IMR-90 (cell line): Measurements from ENCODE around the gene SLFN12L. TPM values are rescaled to one million over a fixed set of nuclear protein-coding genes. Genes with fewer than 3 reads are reported as not detected.

Experiments used
- ATAC-seq: fragments of 200-7000 bp; cut with Tn5 transposase; 2 replicates; pipeline ENCODE4 v1.9.1; 2020; ENCODE audit warnings: low read depth, mild to moderate bottlenecking, moderate library complexity
- BruUV-seq: library from RNA; stranded (reverse); fragments of 400-500 nt; replicated peaks from 2 replicates; lab custom pipeline; 2021; lab: Mats Ljungman, UMichigan
- CTCF ChIA-PET: fragments of 300-600 bp; formaldehyde crosslinking; extraction: SDS; loops from one replicate; lab custom pipeline; 2021; ENCODE audit warnings: antibody characterized with exemption; lab: Yijun Ruan, JAX
- POLR2A ChIA-PET: fragments of 300-600 bp; sonication (Branson Sonifier 250); formaldehyde crosslinking; loops from one replicate; lab custom pipeline; 2022; ENCODE audit warnings: antibody characterized with exemption; ENCODE audit not compliant: unreplicated experiment; lab: Charles Lee
- DNase-seq: peaks from one replicate; pipeline ENCODE4 v3.0.0; 2013
- H2AFZ ChIP-seq: replicated peaks from 2 replicates; pipeline ENCODE3; 2013; ENCODE audit warnings: low read length, mild to moderate bottlenecking; ENCODE audit not compliant: poor library complexity
- H2AK5ac ChIP-seq: 2 replicates; pipeline ENCODE4 v1.6.1; 2013; ENCODE audit warnings: low read depth, low read length, inconsistent platforms
- H2AK9ac ChIP-seq: replicated peaks from 2 replicates; pipeline ENCODE3; 2013; ENCODE audit warnings: mild to moderate bottlenecking, low read depth, low read length, moderate library complexity; ENCODE audit not compliant: poor library complexity
- H2BK120ac ChIP-seq: 2 replicates; pipeline ENCODE4 v1.6.1; 2013; ENCODE audit warnings: low read depth, low read length, inconsistent platforms
- H2BK15ac ChIP-seq: 3 replicates; pipeline ENCODE4 v1.6.1; 2013; ENCODE audit warnings: low read depth, low read length, inconsistent platforms
- H2BK20ac ChIP-seq: 2 replicates; pipeline ENCODE4 v1.6.1; 2013; ENCODE audit warnings: low read depth, mild to moderate bottlenecking, inconsistent platforms, low read length, moderate library complexity
- H2BK5ac ChIP-seq: 2 replicates; pipeline ENCODE4 v1.6.1; 2013; ENCODE audit warnings: mild to moderate bottlenecking, low read depth, low read length, inconsistent platforms; ENCODE audit not compliant: poor library complexity, severe bottlenecking
- H3K14ac ChIP-seq: replicated peaks from 2 replicates; pipeline ENCODE4 v1.6.1; 2013; ENCODE audit warnings: low read depth, low read length, inconsistent platforms
- H3K18ac ChIP-seq: 2 replicates; pipeline ENCODE4 v1.6.1; 2013; ENCODE audit warnings: low read depth, low read length, control low read depth
- H3K23ac ChIP-seq: 2 replicates; pipeline ENCODE4 v1.6.1; 2013; ENCODE audit warnings: low read depth, low read length, inconsistent platforms
- H3K27ac ChIP-seq: 2 replicates; pipeline ENCODE4 v1.5.1; 2013; ENCODE audit warnings: mild to moderate bottlenecking, control low read depth, low read length; ENCODE audit not compliant: insufficient read depth
- H3K27me3 ChIP-seq: 2 replicates; pipeline ENCODE4 v1.6.1; 2013; ENCODE audit warnings: low read length; ENCODE audit not compliant: control insufficient read depth, insufficient read depth
- H3K36me3 ChIP-seq: 2 replicates; pipeline ENCODE4 v1.6.1; 2013; ENCODE audit warnings: low read length, mixed read lengths; ENCODE audit not compliant: control insufficient read depth, insufficient read depth
- H3K4ac ChIP-seq: 2 replicates; pipeline ENCODE4 v1.6.1; 2013; ENCODE audit warnings: low read depth, low read length, inconsistent platforms
- H3K4me1 ChIP-seq: 2 replicates; pipeline ENCODE4 v1.6.1; 2013; ENCODE audit warnings: low read length, mixed read lengths; ENCODE audit not compliant: control insufficient read depth, insufficient read depth
- H3K4me2 ChIP-seq: 2 replicates; pipeline ENCODE4 v1.6.1; 2013; ENCODE audit warnings: low read depth, mild to moderate bottlenecking, control low read depth, low read length, moderate library complexity
- H3K4me3 ChIP-seq: 2 replicates; pipeline ENCODE4 v1.5.1; 2013; ENCODE audit warnings: low read depth, mild to moderate bottlenecking, control low read depth, low read length, moderate library complexity; ENCODE audit not compliant: insufficient read depth
- H3K56ac ChIP-seq: 2 replicates; pipeline ENCODE4 v1.6.1; 2013; ENCODE audit warnings: low read length, inconsistent platforms; ENCODE audit not compliant: insufficient read depth; ENCODE audit errors: extremely low read depth
- H3K79me1 ChIP-seq, 2 experiments: 2 replicates each; pipeline ENCODE4 v1.6.1; 2013; ENCODE audit warnings: low read length in 2 of 2, inconsistent platforms in 1 of 2, low read depth in 1 of 2
- H3K9ac ChIP-seq: 2 replicates; pipeline ENCODE4 v1.6.1; 2013; ENCODE audit warnings: low read depth, low read length, control low read depth
- H3K9me1 ChIP-seq: 2 replicates; pipeline ENCODE4 v1.6.1; 2013; ENCODE audit warnings: low read length, inconsistent platforms; ENCODE audit not compliant: insufficient read depth
- H3K9me3 ChIP-seq: 2 replicates; pipeline ENCODE4 v1.6.1; 2013; ENCODE audit warnings: low read length; ENCODE audit not compliant: control insufficient read depth, insufficient read depth
- H4K20me1 ChIP-seq: 2 replicates; pipeline ENCODE4 v1.6.1; 2013; ENCODE audit warnings: low read length, inconsistent platforms; ENCODE audit not compliant: insufficient read depth
- H4K5ac ChIP-seq: 2 replicates; pipeline ENCODE4 v1.6.1; 2013; ENCODE audit warnings: mild to moderate bottlenecking, low read depth, low read length, control low read depth
- H4K8ac ChIP-seq, 2 experiments: 2 replicates each; pipeline ENCODE4 v1.6.1; 2013; ENCODE audit warnings: low read depth in 2 of 2, low read length in 2 of 2, control low read depth in 1 of 2, inconsistent platforms in 1 of 2
- H4K91ac ChIP-seq: 2 replicates; pipeline ENCODE4 v1.6.1; 2013; ENCODE audit warnings: low read depth, low read length, inconsistent platforms; ENCODE audit not compliant: insufficient read depth
- BHLHE40 ChIP-seq: fragments of 150-350 bp; IDR thresholded peaks from 2 replicates; pipeline ENCODE4 v1.6.1; 2016; ENCODE audit warnings: mild to moderate bottlenecking, low read depth, low read length
- CEBPB ChIP-seq: IDR thresholded peaks from 2 replicates; pipeline ENCODE4 v1.6.1; 2012; ENCODE audit warnings: low read depth, low read length, improper control_type of control experiment
- FOS ChIP-seq: fragments of 150-350 bp; IDR thresholded peaks from 2 replicates; pipeline ENCODE4 v1.6.1; 2016; ENCODE audit warnings: low read depth, low read length
- MAZ ChIP-seq: IDR thresholded peaks from 2 replicates; pipeline ENCODE4 v1.6.1; 2012; ENCODE audit warnings: low read depth, mild to moderate bottlenecking, low read length, improper control_type of control experiment, moderate library complexity, borderline replicate concordance
- MXI1 ChIP-seq: IDR thresholded peaks from 2 replicates; pipeline ENCODE4 v1.6.1; 2012; ENCODE audit warnings: low read depth, mild to moderate bottlenecking, low read length, moderate library complexity, borderline replicate concordance
- POLR2A ChIP-seq: IDR thresholded peaks from 2 replicates; pipeline ENCODE4 v1.6.1; 2012; ENCODE audit warnings: mild to moderate bottlenecking, low read depth, low read length
- RCOR1 ChIP-seq: IDR thresholded peaks from 2 replicates; pipeline ENCODE4 v1.6.1; 2012; ENCODE audit warnings: mild to moderate bottlenecking, low read length, improper control_type of control experiment; ENCODE audit not compliant: insufficient replicate concordance
- WGBS, 2 experiments: methylation state at CpG; one replicate each; pipeline versions ENCODE4 v1.1.5 to v1.1.7; 2013; ENCODE audit warnings: missing lambda C conversion rate in 2 of 2; ENCODE audit not compliant: insufficient read length in 1 of 2; ENCODE audit errors: extremely low coverage in 2 of 2; 5-methylcytosine and 5-hydroxymethylcytosine counted together
- dilution Hi-C: fragments of 300-500 bp; cut with HindIII; formaldehyde crosslinking; loops from one replicate; pipeline ENCODE4 v1.14.3; 2018; ENCODE audit warnings: low sequenced_read_pairs; ENCODE audit not compliant: unreplicated experiment
- in situ Hi-C: fragments of 300-500 bp; cut with MboI; formaldehyde crosslinking; loops from 3 replicates; pipeline ENCODE4 v1.14.3; 2019; ENCODE audit warnings: low sequenced_read_pairs, inconsistent platforms, mixed read lengths
- intact Hi-C: fragments of 100-400 bp; cut with micrococcal nuclease; formaldehyde crosslinking; loops from 2 replicates; pipeline ENCODE4 v1.10.0; 2022
- polyA plus RNA-seq, 3 experiments: library from polyadenylated mRNA; depleted of rRNA; stranded (reverse); fragments of >200 nt; gene quantifications; 2 replicates each; pipeline ENCODE4 v1.2.3, GENCODE V29; 2012; ENCODE audit warnings: low replicate concordance in 1 of 3
- total RNA-seq: library from RNA; depleted of rRNA; stranded (reverse); fragments of >200 nt; gene quantifications from 2 replicates; pipeline ENCODE4 v1.2.3, GENCODE V29; 2012
- TF ChIP-seq, protein P1 (sequence below): fragments of 150-350 bp; IDR thresholded peaks from 2 replicates; pipeline ENCODE4 v1.6.1; 2016; ENCODE audit warnings: low read depth, mild to moderate bottlenecking, low read length, moderate library complexity, borderline replicate concordance
- TF ChIP-seq, protein P2 (sequence below): fragments of 150-350 bp; IDR thresholded peaks from 2 replicates; pipeline ENCODE4 v1.6.1; 2017; ENCODE audit warnings: mild to moderate bottlenecking, antibody characterized with exemption, low read length, low read depth

Gene SLFN12L
- total and polyA plus RNA-seq, 2 of the 4 experiments (the other 2 are of a cell fraction), result 0.18 TPM; not detected in 1

- Histone ChIP-seq H4K20me1 (no peaks in the 10 kb centered on the region), H3K4ac (no peak overlapping the region), H3K9me1 (no peaks in the 10 kb centered on the region), H3K9me3 (peaks cover 7% of the 10 kb centered on the region; the same call in 1 of the 2 replicates), H4K8ac (no peak overlapping the region), H2AFZ (no peak overlapping the region), H2BK120ac (no peak overlapping the region), H2AK9ac (no peak overlapping the region), H3K9ac (no peak overlapping the region), H3K56ac (no peak overlapping the region), H4K91ac (no peak overlapping the region), H2BK5ac (no peak overlapping the region), H3K23ac (no peak overlapping the region), H3K4me1 (no peaks in the 10 kb centered on the region), H2AK5ac (no peak overlapping the region), H3K27me3 (peaks cover 47% of the 10 kb centered on the region), H4K5ac (no peak overlapping the region), H3K4me2 (no peak overlapping the region), H3K27ac (no peak overlapping the region), H3K36me3 (no peaks in the 10 kb centered on the region), H3K18ac (no peak overlapping the region), H3K14ac (no peak overlapping the region), H3K79me1 (no peaks in the 10 kb centered on the region), H3K4me3 (no peak overlapping the region), H2BK15ac (no peak overlapping the region), H2BK20ac (no peak overlapping the region)
- in situ Hi-C loops, result no loop called here
- WGBS, 2 experiments, result no CpG with 5 or more reads among the region's 3 CpGs
- intact Hi-C loops, result no loop called here
- no peak for DNase-seq
- TF ChIP-seq BHLHE40 (no peak), MAZ (no peak), POLR2A (no peak), MXI1 (no peak), FOS (no peak), CEBPB (no peak), RCOR1 (no peak)
- TF ChIP-seq, protein P1, sequence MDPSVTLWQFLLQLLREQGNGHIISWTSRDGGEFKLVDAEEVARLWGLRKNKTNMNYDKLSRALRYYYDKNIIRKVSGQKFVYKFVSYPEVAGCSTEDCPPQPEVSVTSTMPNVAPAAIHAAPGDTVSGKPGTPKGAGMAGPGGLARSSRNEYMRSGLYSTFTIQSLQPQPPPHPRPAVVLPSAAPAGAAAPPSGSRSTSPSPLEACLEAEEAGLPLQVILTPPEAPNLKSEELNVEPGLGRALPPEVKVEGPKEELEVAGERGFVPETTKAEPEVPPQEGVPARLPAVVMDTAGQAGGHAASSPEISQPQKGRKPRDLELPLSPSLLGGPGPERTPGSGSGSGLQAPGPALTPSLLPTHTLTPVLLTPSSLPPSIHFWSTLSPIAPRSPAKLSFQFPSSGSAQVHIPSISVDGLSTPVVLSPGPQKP, result no peak
- TF ChIP-seq, protein P2, sequence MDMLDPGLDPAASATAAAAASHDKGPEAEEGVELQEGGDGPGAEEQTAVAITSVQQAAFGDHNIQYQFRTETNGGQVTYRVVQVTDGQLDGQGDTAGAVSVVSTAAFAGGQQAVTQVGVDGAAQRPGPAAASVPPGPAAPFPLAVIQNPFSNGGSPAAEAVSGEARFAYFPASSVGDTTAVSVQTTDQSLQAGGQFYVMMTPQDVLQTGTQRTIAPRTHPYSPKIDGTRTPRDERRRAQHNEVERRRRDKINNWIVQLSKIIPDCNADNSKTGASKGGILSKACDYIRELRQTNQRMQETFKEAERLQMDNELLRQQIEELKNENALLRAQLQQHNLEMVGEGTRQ, result no peak
- CTCF ChIA-PET, result no interaction called here
- dilution Hi-C loops, result no loop called here
- POLR2A ChIA-PET, result no interaction called here
- no TSS peak for BruUV-seq
- ATAC-seq, result no peak
Measured at GRCh38 chr17:35491417-35491816, 46.1 kb downstream of the SLFN12L start.
